GM12875 (cell line): ENCODE data around the gene CREM.

ENCODE experiments used
- H3K4me3 ChIP-seq: one replicate; pipeline ENCODE4 v1.5.1; 2011; ENCODE audit warnings: low read depth, low read length, control low read depth
- CTCF ChIP-seq: IDR thresholded peaks from 2 replicates; pipeline ENCODE4 v1.5.1; 2011; ENCODE audit warnings: low read depth, mild to moderate bottlenecking, control low read depth, inconsistent platforms, low read length, moderate library complexity, borderline replicate concordance; ENCODE audit not compliant: insufficient read depth

The CREM gene

GRCh38 chr10:35259769-35260397 is 133.2 kb downstream of the CREM start:
- H3K4me3 ChIP-seq: no peak overlapping the region
- TF ChIP-seq CTCF: no peak

- no peak overlapping the region for H3K4me3 ChIP-seq
- no peak for TF ChIP-seq CTCF
These were observed 135.8 kb downstream of the CREM start for GRCh38 chr10:35262436-35262835.
